ENCODE measurements around the gene LAX1.
A peak's percentile ranks its signal among the peaks of the same experiment; 100 is the strongest.

The LAX1 gene

GRCh38 chr1:203805689-203806088, 40.7 kb downstream of the LAX1 start:
- no peak overlapping the region for H3K4me3 ChIP-seq (ENCODE audit: control insufficient read depth, low read depth, low read length)
- TF ChIP-seq CTCF (conservative IDR thresholded peaks at IDR 0.05; ENCODE audit: control insufficient read depth, insufficient read depth, low read depth, low read length): no peak

GRCh38 chr1:203807196-203807595, 42.2 kb downstream of the LAX1 start:
- no peak overlapping the region for H3K4me3 ChIP-seq (ENCODE audit: control insufficient read depth, low read depth, low read length)
- DNase-seq (ENCODE audit: low read depth): peak; percentile 85
- TF ChIP-seq CTCF (conservative IDR thresholded peaks at IDR 0.05; ENCODE audit: control insufficient read depth, insufficient read depth, low read depth, low read length): no peak

More at GRCh38 chr1:203805689-203806088, 40.7 kb downstream of the LAX1 start:
- no peak for DNase-seq (ENCODE audit: low read depth)

- DNase-seq (ENCODE audit: low read depth): no peak
- no peak for TF ChIP-seq CTCF (conservative IDR thresholded peaks at IDR 0.05; ENCODE audit: control insufficient read depth, insufficient read depth, low read depth, low read length)
- H3K4me3 ChIP-seq (ENCODE audit: control insufficient read depth, low read depth, low read length): no peak overlapping the region
Measured at GRCh38 chr1:203813581-203814341, 48.8 kb downstream of the LAX1 start.

- H3K4me3 ChIP-seq (ENCODE audit: control insufficient read depth, low read depth, low read length): no peak overlapping the region
- TF ChIP-seq CTCF (conservative IDR thresholded peaks at IDR 0.05; ENCODE audit: control insufficient read depth, insufficient read depth, low read depth, low read length): no peak
- DNase-seq (ENCODE audit: low read depth): no peak
Measured at GRCh38 chr1:203818399-203818798, 53.4 kb downstream of the LAX1 start.

- peak; percentile 33 for DNase-seq (ENCODE audit: low read depth)
- no peak for TF ChIP-seq CTCF (conservative IDR thresholded peaks at IDR 0.05; ENCODE audit: control insufficient read depth, insufficient read depth, low read depth, low read length)
- no peak overlapping the region for H3K4me3 ChIP-seq (ENCODE audit: control insufficient read depth, low read depth, low read length)
Measured at GRCh38 chr1:203823306-203823705, 58.3 kb downstream of the LAX1 start.
